DND-41 (cell line): ENCODE results near the gene ASPM.
"Not testable (repeated sequence)": the region's sequence is repeated elsewhere in the genome, so short reads cannot be mapped to it uniquely, and the experiment has no call there.

Experiments
- ATAC-seq: fragments of 200-7000 bp; cut with Tn5 transposase; 3 replicates; pipeline ENCODE4 v1.9.1; 2021; ENCODE audit warnings: low read depth; ENCODE audit not compliant: insufficient read depth
- DNase-seq: peaks from one replicate; pipeline ENCODE4 v3.0.0-alpha.2; 2020
- H2AFZ ChIP-seq: 2 replicates; pipeline ENCODE4 v1.6.0; 2012; ENCODE audit warnings: low read depth, low read length
- H3K27ac ChIP-seq: 2 replicates; pipeline ENCODE4 v1.5.1; 2012; ENCODE audit warnings: low read length, inconsistent platforms
- H3K27me3 ChIP-seq: fragments of 200-600 bp; sonication (generic); 2 replicates; pipeline ENCODE4 v1.6.0; 2012; ENCODE audit warnings: low read length, mild to moderate bottlenecking, inconsistent platforms; ENCODE audit not compliant: insufficient read depth, poor library complexity
- H3K36me3 ChIP-seq: 2 replicates; pipeline ENCODE4 v1.5.1; 2012; ENCODE audit warnings: low read length, inconsistent platforms; ENCODE audit not compliant: insufficient read depth
- H3K4me1 ChIP-seq: 2 replicates; pipeline ENCODE4 v1.5.1; 2012; ENCODE audit warnings: mild to moderate bottlenecking, low read length; ENCODE audit not compliant: insufficient read depth
- H3K4me2 ChIP-seq: 2 replicates; pipeline ENCODE4 v1.6.0; 2012; ENCODE audit warnings: mild to moderate bottlenecking, moderate library complexity, low read length, inconsistent platforms; ENCODE audit not compliant: insufficient read depth
- H3K4me3 ChIP-seq, 2 experiments: fragments of 200-600 bp in 1 of 2; shearing (Covaris generic) in 1 of 2; 2 replicates each; pipeline ENCODE4 v1.5.1; 2012 to 2016; ENCODE audit warnings: inconsistent platforms in 2 of 2, low read length in 2 of 2, mild to moderate bottlenecking in 2 of 2, low read depth in 1 of 2, moderate library complexity in 1 of 2
- H3K79me2 ChIP-seq: 2 replicates; pipeline ENCODE4 v1.6.0; 2012; ENCODE audit warnings: low read length, inconsistent platforms; ENCODE audit not compliant: insufficient read depth
- H3K9ac ChIP-seq: 2 replicates; pipeline ENCODE4 v1.6.0; 2012; ENCODE audit warnings: low read depth, mild to moderate bottlenecking, inconsistent platforms, low read length, moderate library complexity
- H3K9me3 ChIP-seq: 2 replicates; pipeline ENCODE4 v1.5.1; 2012; ENCODE audit warnings: low read length, moderate library complexity, mild to moderate bottlenecking, inconsistent platforms; ENCODE audit not compliant: insufficient read depth, severe bottlenecking
- H4K20me1 ChIP-seq: 2 replicates; pipeline ENCODE4 v1.6.0; 2012; ENCODE audit warnings: low read length; ENCODE audit not compliant: insufficient read depth
- CTCF ChIP-seq: IDR thresholded peaks from 2 replicates; pipeline ENCODE4 v1.5.1; 2012; ENCODE audit warnings: borderline replicate concordance, low read length, moderate library complexity, mild to moderate bottlenecking; ENCODE audit not compliant: poor library complexity, severe bottlenecking; ENCODE audit errors: extremely low read depth
- EZH2 ChIP-seq: IDR thresholded peaks from 3 replicates; pipeline ENCODE4 v1.6.1; 2012; ENCODE audit warnings: borderline replicate concordance, low read depth, mild to moderate bottlenecking, moderate library complexity, low read length, inconsistent platforms; ENCODE audit not compliant: severe bottlenecking

ASPM gene

GRCh38 chr1:197036861-197037260 lies 109.6 kb downstream of the ASPM start:
- Histone ChIP-seq H3K4me2 (no peak overlapping the region), H3K9me3 (no peaks in the 10 kb centered on the region), H3K4me1 (peaks cover 3% of the 10 kb centered on the region; the same call in 1 of the 2 replicates), H3K4me3 (no peak overlapping the region), H3K79me2 (no peaks in the 10 kb centered on the region), H3K9ac (no peak overlapping the region), H4K20me1 (no peaks in the 10 kb centered on the region), H3K27ac (no peak overlapping the region), H3K27me3 (no peaks in the 10 kb centered on the region), H3K36me3 (no peaks in the 10 kb centered on the region), H2AFZ (no peak overlapping the region)
- ATAC-seq (no peak), DNase-seq (no peak)
- TF ChIP-seq EZH2 (no peak), CTCF (no peak)

GRCh38 chr1:197034631-197035339 lies 111.7 kb downstream of the ASPM start:
- H3K9me3 ChIP-seq, H3K4me3 ChIP-seq, H3K27me3 ChIP-seq, H2AFZ ChIP-seq, H3K79me2 ChIP-seq, H3K27ac ChIP-seq, H4K20me1 ChIP-seq, ATAC-seq, DNase-seq, H3K4me2 ChIP-seq, H3K36me3 ChIP-seq, H3K9ac ChIP-seq, H3K4me1 ChIP-seq: not testable (repeated sequence)
